Activated CD8-positive, alpha-beta T cell treated with anti-CD3 and anti-CD28 coated beads, Interleukin-2, amount 10 ng/mL, durations not matched to agents 7 days and 5 days (primary cell): ENCODE data around the gene CD48. TPM values are rescaled to one million over a fixed set of nuclear protein-coding genes. Genes with fewer than 3 reads are reported as not detected.
A peak's percentile ranks its signal among the peaks of the same experiment; 100 is the strongest.

Experiments used
- ATAC-seq: fragments of 150-1000 bp; cut with Tn5 transposase; one replicate; pipeline ENCODE4 v1.10.0; 2021; ENCODE audit warnings: moderate library complexity
- CTCF ChIA-PET: fragments of 350-600 bp; sonication (Branson Sonifier 250); formaldehyde crosslinking; loops from one replicate; lab custom pipeline; 2021; ENCODE audit warnings: antibody characterized with exemption; lab: Charles Lee
- POLR2A ChIA-PET: fragments of 350-600 bp; sonication (Branson Sonifier 250); formaldehyde crosslinking; loops from one replicate; lab custom pipeline; 2021; ENCODE audit warnings: antibody characterized with exemption; lab: Charles Lee
- DNase-seq: peaks from one replicate; pipeline ENCODE4 v3.0.0-alpha.2; 2020
- H3K27ac Mint-ChIP-seq: one replicate; pipeline ENCODE4 v1.8.0; 2021; ENCODE audit warnings: mild to moderate bottlenecking, mixed read lengths
- H3K27me3 Mint-ChIP-seq: one replicate; pipeline ENCODE4 v1.8.0; 2021; ENCODE audit warnings: low read depth, mixed read lengths
- H3K36me3 Mint-ChIP-seq: one replicate; pipeline ENCODE4 v1.8.0; 2021; ENCODE audit warnings: low read depth, mixed read lengths
- H3K4me1 Mint-ChIP-seq: one replicate; pipeline ENCODE4 v1.8.0; 2021; ENCODE audit warnings: low read depth, mixed read lengths
- H3K4me3 Mint-ChIP-seq: one replicate; pipeline ENCODE4 v1.8.0; 2021; ENCODE audit warnings: mild to moderate bottlenecking, mixed read lengths
- H3K9me3 Mint-ChIP-seq: one replicate; pipeline ENCODE4 v1.8.0; 2022; ENCODE audit warnings: mixed read lengths; ENCODE audit not compliant: insufficient read depth
- total RNA-seq, 2 experiments: library from RNA; stranded (reverse); gene quantifications; one replicate each; pipeline ENCODE4 v1.2.3, GENCODE V29; 2021

CD48 gene
- total RNA-seq, 2 experiments from 2014 or later = 325 to 327 TPM

GRCh38 chr1:160669276-160669675 is 42.3 kb downstream of the CD48 start:
- Mint-ChIP-seq H3K27me3 (no peaks in the 10 kb centered on the region), H3K36me3 (peaks cover 38% of the 10 kb centered on the region), H3K4me3 (no peak overlapping the region), H3K27ac (no peak overlapping the region), H3K9me3 (peaks cover 17% of the 10 kb centered on the region), H3K4me1 (peaks cover 56% of the 10 kb centered on the region)
- ATAC-seq = no peak
- ChIA-PET POLR2A (no interaction called here), CTCF (interaction anchor here (1.0 to 1.4 kb wide), 3 partner anchors 15 to 50 kb away, joined by 3 to 6 read pairs (median 5); no protein-coding TSS in a partner anchor)
- no peak for DNase-seq

DNA sequence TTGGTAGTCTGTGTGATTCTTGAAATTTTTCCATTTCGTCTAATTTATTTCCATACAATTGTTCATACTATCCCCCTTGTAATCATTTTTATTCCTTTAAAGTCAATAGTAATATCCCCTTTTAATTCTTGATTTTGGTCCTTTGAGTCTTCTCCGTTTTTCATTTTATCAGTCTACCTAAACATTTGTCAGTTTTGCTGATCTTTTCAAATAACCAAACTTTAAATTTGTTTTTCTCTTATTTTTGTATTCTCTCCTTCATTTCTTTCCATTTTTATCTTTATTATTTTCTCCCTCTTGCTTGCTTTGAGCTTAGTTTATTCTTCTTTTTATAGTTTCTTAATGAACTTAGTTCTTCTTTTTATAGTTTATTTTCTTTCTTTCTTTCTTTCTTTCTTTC is 43.7 kb downstream of the CD48 start:
- ATAC-seq (no peak), DNase-seq (no peak)
- ChIA-PET POLR2A (no interaction called here), CTCF (interaction anchor here (0.7 to 1.4 kb wide), 6 partner anchors 17 to 209 kb away, joined by 3 to 6 read pairs (median 4); partner anchors contain the start of gene SLAMF1)
- H3K27me3 Mint-ChIP-seq = no peaks in the 10 kb centered on the region
- H3K4me1 Mint-ChIP-seq = peaks cover 69% of the 10 kb centered on the region
- H3K4me3 Mint-ChIP-seq = no peak overlapping the region
- peaks cover 39% of the 10 kb centered on the region for H3K36me3 Mint-ChIP-seq
- H3K27ac Mint-ChIP-seq = no peak overlapping the region
- peaks cover 17% of the 10 kb centered on the region for H3K9me3 Mint-ChIP-seq

DNA sequence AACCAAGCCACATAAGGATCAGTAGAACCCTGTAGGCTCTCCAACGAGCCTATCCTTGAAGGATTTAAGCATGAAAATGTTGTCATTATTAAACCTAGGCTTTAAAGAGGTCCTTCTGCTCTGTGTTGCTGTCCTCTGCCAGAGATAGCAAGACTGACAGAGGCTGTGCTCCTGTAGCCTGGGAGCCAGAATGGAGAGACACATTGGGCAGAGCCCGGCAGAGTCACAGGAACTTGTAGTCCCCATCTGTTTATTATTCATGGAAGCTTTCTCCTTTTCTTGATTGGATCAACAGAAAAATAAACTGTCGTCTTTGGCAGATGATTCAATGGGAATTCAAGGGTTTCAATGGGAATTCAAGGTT is 45.6 kb downstream of the CD48 start:
- H3K4me1 Mint-ChIP-seq = peaks cover 79% of the 10 kb centered on the region
- H3K9me3 Mint-ChIP-seq = peaks cover 17% of the 10 kb centered on the region
- peak overlapping the region; percentile 92 for H3K27ac Mint-ChIP-seq
- H3K27me3 Mint-ChIP-seq = no peaks in the 10 kb centered on the region
- CTCF ChIA-PET = interaction anchor here (0.9 to 6.0 kb wide), 5 partner anchors 8 to 57 kb away, joined by 3 to 60 read pairs (median 6); partner anchors contain the start of gene SLAMF1
- ATAC-seq (peak; percentile 31), DNase-seq (peak; percentile 24)
- H3K4me3 Mint-ChIP-seq = peak overlapping the region; percentile 75
- H3K36me3 Mint-ChIP-seq = peaks cover 50% of the 10 kb centered on the region
- POLR2A ChIA-PET = interaction anchor here (0.6 to 1.2 kb wide), 2 partner anchors 38 to 47 kb away, joined by 3 read pairs; no protein-coding TSS in a partner anchor

DNA sequence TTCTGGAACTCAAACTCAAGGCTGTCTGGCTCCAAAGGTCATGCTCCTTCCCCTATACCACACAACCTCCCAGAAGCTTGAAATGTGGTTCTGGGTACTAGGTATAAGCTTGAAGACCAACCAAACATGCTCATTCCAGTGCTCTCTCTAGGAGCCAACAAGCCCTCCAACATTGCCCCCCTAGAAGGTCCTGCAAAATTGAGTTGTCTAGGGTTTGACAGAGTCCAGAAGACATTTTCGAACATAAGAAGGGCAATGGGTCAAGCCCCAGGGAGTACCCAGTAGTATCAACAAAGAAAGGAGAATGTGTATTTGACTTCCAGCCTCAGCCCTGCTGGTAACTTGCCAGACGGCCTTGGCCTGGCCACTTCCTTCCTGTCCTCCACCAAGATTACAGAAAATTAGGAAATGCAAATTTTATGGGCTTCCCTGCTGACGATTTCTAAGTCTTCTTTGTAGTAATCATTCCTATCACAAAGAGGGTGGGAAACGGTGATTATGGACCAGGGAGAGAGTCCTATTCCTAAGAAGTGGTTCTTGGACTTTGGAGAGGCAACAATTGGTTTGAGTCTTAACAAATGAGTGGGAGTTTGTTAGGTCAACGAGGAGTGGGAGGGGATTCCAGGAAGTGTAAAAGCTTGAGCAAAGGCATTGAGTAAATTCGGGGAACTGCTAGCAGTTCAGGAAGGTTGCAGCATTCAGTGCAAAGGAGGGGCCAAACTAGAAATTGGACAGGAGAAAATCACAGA is 46.1 kb downstream of the CD48 start:
- Mint-ChIP-seq H3K36me3 (peaks cover 48% of the 10 kb centered on the region), H3K4me1 (peaks cover 75% of the 10 kb centered on the region), H3K4me3 (peak overlapping the region; percentile 75), H3K9me3 (peaks cover 17% of the 10 kb centered on the region), H3K27ac (peak overlapping the region; percentile 92), H3K27me3 (no peaks in the 10 kb centered on the region)
- DNase-seq (peak; percentile 63), ATAC-seq (peak; percentile 54)
- ChIA-PET CTCF (interaction anchor here (0.8 to 6.0 kb wide), 11 partner anchors 9 to 103 kb away, joined by 3 to 60 read pairs (median 5); partner anchors contain the start of gene SLAMF1), POLR2A (interaction anchor here (0.6 to 1.9 kb wide), 8 partner anchors 14 to 48 kb away, joined by 3 to 6 read pairs (median 3); partner anchors contain the start of gene SLAMF1)

DNA sequence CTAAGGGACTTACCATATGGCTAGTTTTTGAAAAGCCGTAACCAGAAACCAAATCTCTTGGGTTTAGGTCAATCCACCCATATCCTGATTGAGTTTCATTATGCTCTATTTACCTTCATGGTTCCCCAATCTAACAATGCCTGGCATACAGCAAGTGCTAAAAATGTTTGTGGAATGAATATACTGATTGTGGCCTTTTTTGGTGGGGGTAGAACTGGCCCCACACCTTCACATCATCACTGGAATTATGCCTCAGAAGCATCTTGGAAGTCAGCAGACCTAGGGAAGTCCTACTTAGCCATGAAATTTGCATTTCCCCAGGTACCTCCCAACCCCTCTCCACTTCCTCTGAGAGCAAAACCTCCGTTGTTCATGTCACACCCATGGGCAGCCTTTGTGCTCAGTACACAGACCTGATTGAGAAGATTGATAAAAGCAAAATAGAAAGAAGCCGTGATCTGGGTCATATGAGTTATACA is 47.0 kb downstream of the CD48 start:
- CTCF ChIA-PET = interaction anchor here (0.7 to 6.0 kb wide), 13 partner anchors 10 to 104 kb away, joined by 3 to 60 read pairs (median 5); partner anchors contain the start of gene SLAMF1
- Mint-ChIP-seq H3K4me1 (peaks cover 71% of the 10 kb centered on the region), H3K4me3 (peak overlapping the region; percentile 75), H3K9me3 (peaks cover 17% of the 10 kb centered on the region), H3K27ac (peak overlapping the region; percentile 92), H3K27me3 (no peaks in the 10 kb centered on the region), H3K36me3 (peaks cover 51% of the 10 kb centered on the region)
- POLR2A ChIA-PET = interaction anchor here (0.7 to 1.9 kb wide), 8 partner anchors 13 to 48 kb away, joined by 3 to 6 read pairs (median 4); partner anchors contain the start of gene SLAMF1
- peak; percentile 67 for DNase-seq
- ATAC-seq = peak; percentile 82

GRCh38 chr1:160662910-160663309 is 48.7 kb downstream of the CD48 start:
- H3K4me3 Mint-ChIP-seq = peak overlapping the region; percentile 50
- ChIA-PET CTCF (interaction anchor here (0.7 to 6.0 kb wide), 13 partner anchors 11 to 85 kb away, joined by 3 to 60 read pairs (median 4); partner anchors contain the start of gene SLAMF1), POLR2A (interaction anchor here (0.5 to 1.1 kb wide), 4 partner anchors 11 to 36 kb away, joined by 3 to 4 read pairs (median 4); no protein-coding TSS in a partner anchor)
- H3K27ac Mint-ChIP-seq = peak overlapping the region; percentile 60
- peaks cover 73% of the 10 kb centered on the region for H3K4me1 Mint-ChIP-seq
- DNase-seq (peak; percentile 47), ATAC-seq (peak; percentile 45)
- H3K36me3 Mint-ChIP-seq = peaks cover 43% of the 10 kb centered on the region
- H3K27me3 Mint-ChIP-seq = no peaks in the 10 kb centered on the region
- peaks cover 4% of the 10 kb centered on the region for H3K9me3 Mint-ChIP-seq

- ChIA-PET CTCF (interaction anchor here (1.4 to 1.5 kb wide), 3 partner anchors 8 to 16 kb away, joined by 3 to 5 read pairs (median 4); no protein-coding TSS in a partner anchor), POLR2A (interaction anchor here (0.9 kb wide), 1 partner anchor 19 kb away, joined by 4 read pairs; no protein-coding TSS in a partner anchor)
- Mint-ChIP-seq H3K27ac (no peak overlapping the region), H3K9me3 (no peaks in the 10 kb centered on the region), H3K4me1 (peaks cover 63% of the 10 kb centered on the region), H3K4me3 (no peak overlapping the region), H3K27me3 (no peaks in the 10 kb centered on the region), H3K36me3 (peaks cover 34% of the 10 kb centered on the region)
- no peak for ATAC-seq
- no peak for DNase-seq
These were observed 52.1 kb downstream of the CD48 start for GRCh38 chr1:160659566-160659965.

GRCh38 chr1:160658814-160659193 is 52.8 kb downstream of the CD48 start:
- H3K4me3 Mint-ChIP-seq = no peak overlapping the region
- ChIA-PET POLR2A (interaction anchor here (0.7 to 2.1 kb wide), 2 partner anchors 12 to 49 kb away, joined by 4 to 6 read pairs; partner anchors contain the start of gene SLAMF1), CTCF (interaction anchor here (1.5 kb wide), 1 partner anchor 14 kb away, joined by 4 read pairs; no protein-coding TSS in a partner anchor)
- DNase-seq (peak; percentile 19), ATAC-seq (no peak)
- H3K36me3 Mint-ChIP-seq = peaks cover 33% of the 10 kb centered on the region
- no peak overlapping the region for H3K27ac Mint-ChIP-seq
- no peaks in the 10 kb centered on the region for H3K9me3 Mint-ChIP-seq
- H3K27me3 Mint-ChIP-seq = no peaks in the 10 kb centered on the region
- peaks cover 64% of the 10 kb centered on the region for H3K4me1 Mint-ChIP-seq

DNA sequence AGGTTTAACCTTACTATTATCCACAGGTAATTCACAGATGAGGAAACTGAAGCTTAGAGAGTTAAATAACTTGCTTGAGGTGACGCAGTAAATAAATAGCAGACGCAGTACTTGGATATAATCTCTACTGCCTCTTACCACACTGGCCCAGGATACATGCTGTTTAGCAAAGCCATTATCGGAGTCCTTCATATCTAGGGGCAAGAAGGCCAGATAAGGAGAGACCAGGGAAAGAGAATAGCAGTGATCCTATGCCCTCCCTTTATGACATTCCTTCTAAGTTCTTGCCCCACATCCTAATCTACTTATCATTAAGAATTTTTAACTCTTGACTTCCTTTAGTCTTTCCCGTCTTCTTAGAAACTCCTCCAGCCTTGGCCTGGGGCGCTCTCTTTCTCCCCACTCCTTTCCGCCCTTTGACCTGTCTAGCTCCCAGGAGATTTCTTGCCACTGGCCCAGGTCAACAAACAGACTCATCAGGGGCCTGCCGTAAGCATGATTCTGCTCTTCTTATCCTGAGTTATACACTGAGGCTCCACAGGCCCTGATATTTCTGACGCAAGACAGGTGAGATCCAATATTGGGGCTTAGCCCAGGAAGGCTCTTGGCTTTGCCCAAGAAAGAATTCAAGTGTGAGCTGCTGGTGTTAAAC is 53.3 kb downstream of the CD48 start:
- Mint-ChIP-seq H3K9me3 (no peaks in the 10 kb centered on the region), H3K27ac (no peak overlapping the region), H3K4me1 (peaks cover 64% of the 10 kb centered on the region), H3K36me3 (peaks cover 33% of the 10 kb centered on the region), H3K27me3 (no peaks in the 10 kb centered on the region), H3K4me3 (no peak overlapping the region)
- DNase-seq = peak; percentile 15
- no peak for ATAC-seq
- ChIA-PET CTCF (interaction anchor here (0.7 to 1.5 kb wide), 3 partner anchors 14 to 40 kb away, joined by 3 to 4 read pairs (median 3); no protein-coding TSS in a partner anchor), POLR2A (interaction anchor here (0.7 to 2.1 kb wide), 2 partner anchors 12 to 49 kb away, joined by 4 to 6 read pairs; partner anchors contain the start of gene SLAMF1)

DNA sequence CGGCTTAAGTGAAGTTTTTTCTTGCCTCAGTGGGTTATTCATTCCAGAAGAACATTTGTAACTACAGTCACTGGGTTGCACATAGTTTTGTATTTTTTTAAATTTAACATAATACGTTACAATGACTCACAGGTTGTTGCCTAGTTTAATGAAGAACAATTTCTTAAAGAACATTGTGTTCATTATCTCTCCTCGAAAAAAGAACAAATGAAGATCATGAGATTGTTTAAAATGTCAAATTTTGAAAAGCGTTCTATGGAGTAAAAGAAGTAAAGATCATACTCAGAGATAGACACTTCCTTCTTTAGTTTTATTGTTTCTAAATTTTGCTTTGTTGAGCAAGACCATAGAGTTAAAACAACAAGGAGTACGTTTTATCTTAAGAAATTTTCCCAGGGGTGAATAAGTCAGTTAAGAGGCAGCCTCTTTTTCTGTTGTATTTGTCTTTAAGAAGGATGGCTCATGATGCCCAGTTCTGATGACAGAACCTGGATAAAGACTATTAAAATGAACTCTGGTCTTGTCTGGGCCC is 54.3 kb downstream of the CD48 start:
- ChIA-PET CTCF (interaction anchor here (0.7 to 1.5 kb wide), 3 partner anchors 15 to 39 kb away, joined by 3 to 4 read pairs (median 3); no protein-coding TSS in a partner anchor), POLR2A (interaction anchor here (2.1 kb wide), 1 partner anchor 11 kb away, joined by 6 read pairs; the partner anchor contains the start of gene SLAMF1)
- no peak for ATAC-seq
- DNase-seq = no peak
- Mint-ChIP-seq H3K27me3 (no peaks in the 10 kb centered on the region), H3K9me3 (no peaks in the 10 kb centered on the region), H3K4me3 (no peak overlapping the region), H3K36me3 (peaks cover 34% of the 10 kb centered on the region), H3K27ac (peak overlapping the region; percentile 14), H3K4me1 (peaks cover 64% of the 10 kb centered on the region)
